H1 (cell line): ENCODE results near the gene SLC7A10. TPM values are rescaled to one million over a fixed set of nuclear protein-coding genes. Genes with fewer than 3 reads are reported as not detected.

Source experiments
- CTCF ChIA-PET: fragments of 300-600 bp; sonication (Branson Sonifier 250); formaldehyde crosslinking; loops from one replicate; lab custom pipeline; 2021; ENCODE audit not compliant: partially characterized antibody; lab: Charles Lee
- POLR2A ChIA-PET: fragments of 300-600 bp; sonication (Branson Sonifier 250); formaldehyde crosslinking; loops from one replicate; lab custom pipeline; 2021; ENCODE audit warnings: inconsistent platforms; ENCODE audit not compliant: partially characterized antibody; lab: Charles Lee
- DNase-seq, 2 experiments: peaks; one replicate each; pipeline versions ENCODE4 v3.0.0 to v3.0.0-alpha.2; 2010 to 2022; ENCODE audit warnings: low spot score in 2 of 2, low read depth in 1 of 2, mixed read lengths in 1 of 2
- FAIRE-seq: peaks from 2 replicates; lab custom pipeline; 2011; peaks lifted over from hg19 to GRCh38; lab: Jason Lieb, UNC
- H2AFZ ChIP-seq: 2 replicates; pipeline ENCODE4 v1.8.1; 2012; ENCODE audit warnings: low read length, inconsistent platforms
- H2AK5ac ChIP-seq: 2 replicates; pipeline ENCODE4 v1.6.1; 2013; ENCODE audit warnings: low read depth, low read length
- H2BK120ac ChIP-seq: replicated peaks from 2 replicates; pipeline ENCODE3; 2013; ENCODE audit warnings: low read depth, low read length, inconsistent platforms
- H2BK12ac ChIP-seq: 2 replicates; pipeline ENCODE4 v1.6.1; 2013; ENCODE audit warnings: low read depth, low read length
- H2BK15ac ChIP-seq: 2 replicates; pipeline ENCODE4 v1.6.1; 2013; ENCODE audit warnings: low read length
- H2BK20ac ChIP-seq: 2 replicates; pipeline ENCODE4 v1.6.1; 2013; ENCODE audit warnings: low read length
- H2BK5ac ChIP-seq: 2 replicates; pipeline ENCODE4 v1.6.1; 2013; ENCODE audit warnings: low read depth, low read length
- H3K14ac ChIP-seq: 2 replicates; pipeline ENCODE4 v1.6.1; 2013; ENCODE audit warnings: inconsistent platforms; ENCODE audit not compliant: insufficient read length
- H3K18ac ChIP-seq: 2 replicates; pipeline ENCODE4 v1.6.1; 2013; ENCODE audit warnings: low read length; ENCODE audit errors: extremely low read depth
- H3K23ac ChIP-seq: 2 replicates; pipeline ENCODE4 v1.6.1; 2013; ENCODE audit warnings: inconsistent platforms; ENCODE audit not compliant: insufficient read length
- H3K23me2 ChIP-seq: 2 replicates; pipeline ENCODE4 v1.6.1; 2013; ENCODE audit warnings: low read depth, low read length
- H3K27ac ChIP-seq: 2 replicates; pipeline ENCODE4 v1.6.1; 2011; ENCODE audit warnings: low read depth, low read length, inconsistent platforms
- H3K27me3 ChIP-seq, 4 experiments: replicated peaks in 1 of 4; 1 replicate in 1 of 4; 2 replicates in 3 of 4; pipeline versions ENCODE4 v1.6.1 to v1.8.1; 2011 to 2013; ENCODE audit warnings: low read length in 3 of 4, mild to moderate bottlenecking in 3 of 4, inconsistent platforms in 2 of 4, mixed read lengths in 2 of 4, moderate library complexity in 1 of 4; ENCODE audit not compliant: control insufficient read depth in 3 of 4, insufficient read depth in 3 of 4; ENCODE audit errors: extremely low read depth in 1 of 4
- H3K36me3 ChIP-seq, 4 experiments: 2 replicates each; pipeline versions ENCODE4 v1.6.1 to v1.8.1; 2011 to 2013; ENCODE audit warnings: mild to moderate bottlenecking in 4 of 4, low read length in 3 of 4, moderate library complexity in 2 of 4, control low read depth in 1 of 4, inconsistent platforms in 1 of 4; ENCODE audit not compliant: insufficient read depth in 4 of 4, control insufficient read depth in 2 of 4
- H3K4ac ChIP-seq: replicated peaks from 2 replicates; pipeline ENCODE3; 2013; ENCODE audit warnings: low read length, low read depth, mixed read lengths, inconsistent platforms; ENCODE audit not compliant: insufficient read length
- H3K4me1 ChIP-seq, 4 experiments: replicated peaks in 1 of 4; 1 replicate in 1 of 4; 2 replicates in 3 of 4; pipeline versions ENCODE4 v1.6.1 to v1.8.1; 2011 to 2013; ENCODE audit warnings: low read length in 3 of 4, inconsistent platforms in 2 of 4, mixed read lengths in 1 of 4; ENCODE audit not compliant: insufficient read depth in 4 of 4, control insufficient read depth in 3 of 4
- H3K4me2 ChIP-seq, 2 experiments: 2 replicates each; pipeline versions ENCODE4 v1.6.1 to v1.8.1; 2011 to 2013; ENCODE audit warnings: low read depth in 2 of 2, low read length in 2 of 2, control low read depth in 1 of 2, inconsistent platforms in 1 of 2, mild to moderate bottlenecking in 1 of 2; ENCODE audit not compliant: insufficient read depth in 1 of 2
- H3K4me3 ChIP-seq, 4 experiments: fragments of 200-600, 300-600 bp in 1 of 4; sonication (generic), shearing (Covaris generic), sonication (Bioruptor Twin) in 1 of 4; 2 replicates each; pipeline versions ENCODE4 v1.5.1 to v1.8.1; 2011 to 2016; ENCODE audit warnings: low read length in 4 of 4, low read depth in 3 of 4, control low read depth in 2 of 4, inconsistent platforms in 2 of 4, mild to moderate bottlenecking in 2 of 4, mixed read lengths in 1 of 4, moderate library complexity in 1 of 4; ENCODE audit not compliant: insufficient read depth in 2 of 4; ENCODE audit errors: extremely low read depth in 1 of 4
- H3K56ac ChIP-seq: replicated peaks from 2 replicates; pipeline ENCODE3; 2013; ENCODE audit warnings: low read depth, mild to moderate bottlenecking, mixed read lengths, low read length, inconsistent platforms; ENCODE audit not compliant: insufficient read length
- H3K79me1 ChIP-seq: 2 replicates; pipeline ENCODE4 v1.6.1; 2013; ENCODE audit warnings: low read depth, low read length, control low read depth
- H3K79me2 ChIP-seq, 2 experiments: 2 replicates each; pipeline versions ENCODE4 v1.6.1 to v1.8.1; 2012 to 2013; ENCODE audit warnings: low read length in 2 of 2, mild to moderate bottlenecking in 2 of 2, inconsistent platforms in 1 of 2; ENCODE audit not compliant: insufficient read depth in 2 of 2, control insufficient read depth in 1 of 2
- H3K9ac ChIP-seq, 4 experiments: replicated peaks in 1 of 4; 1 replicate in 1 of 4; 2 replicates in 3 of 4; pipeline versions ENCODE4 v1.6.1 to v1.8.1; 2011 to 2013; ENCODE audit warnings: low read depth in 3 of 4, low read length in 3 of 4, control low read depth in 2 of 4, mild to moderate bottlenecking in 2 of 4, moderate library complexity in 2 of 4, inconsistent platforms in 1 of 4; ENCODE audit errors: extremely low read depth in 1 of 4
- H3K9me3 ChIP-seq, 2 experiments: 2 replicates each; pipeline versions ENCODE4 v1.6.1 to v1.8.1; 2012 to 2013; ENCODE audit warnings: mild to moderate bottlenecking in 2 of 2, moderate library complexity in 2 of 2, control low read depth in 1 of 2, inconsistent platforms in 1 of 2, low read depth in 1 of 2, low read length in 1 of 2, mixed read lengths in 1 of 2; ENCODE audit not compliant: insufficient read depth in 2 of 2
- H4K20me1 ChIP-seq, 2 experiments: replicated peaks in 1 of 2; 2 replicates each; pipeline versions ENCODE3 to v1.8.1; 2011 to 2013; ENCODE audit warnings: inconsistent platforms in 2 of 2, low read length in 2 of 2, mild to moderate bottlenecking in 1 of 2; ENCODE audit not compliant: insufficient read depth in 2 of 2, control insufficient read depth in 1 of 2
- H4K5ac ChIP-seq: 2 replicates; pipeline ENCODE4 v1.6.1; 2013; ENCODE audit warnings: low read length, low read depth, mixed read lengths, inconsistent platforms; ENCODE audit not compliant: insufficient read length
- H4K8ac ChIP-seq: 2 replicates; pipeline ENCODE4 v1.8.0; 2013; ENCODE audit warnings: mild to moderate bottlenecking, moderate library complexity, low read length, inconsistent platforms; ENCODE audit not compliant: insufficient read depth; ENCODE audit errors: extremely low read depth
- H4K91ac ChIP-seq: replicated peaks from 2 replicates; pipeline ENCODE3; 2013; ENCODE audit warnings: low read length, mixed read lengths, inconsistent platforms; ENCODE audit not compliant: insufficient read length
- CHD1 ChIP-seq: IDR thresholded peaks from 2 replicates; pipeline ENCODE4 v1.6.1; 2012; ENCODE audit warnings: low read depth, low read length, improper control_type of control experiment
- CREB1 ChIP-seq: IDR thresholded peaks from 2 replicates; pipeline ENCODE4 v1.6.1; 2012; ENCODE audit warnings: inconsistent platforms
- CTBP2 ChIP-seq: IDR thresholded peaks from 2 replicates; pipeline ENCODE4 v1.7.0; 2011; ENCODE audit warnings: borderline replicate concordance, mild to moderate bottlenecking, moderate library complexity, mixed read lengths, low read length; ENCODE audit not compliant: insufficient read depth, insufficient read length
- GABPA ChIP-seq: IDR thresholded peaks from 2 replicates; pipeline ENCODE4 v1.6.1; 2011; ENCODE audit warnings: mild to moderate bottlenecking, low read length, moderate library complexity, borderline replicate concordance; ENCODE audit not compliant: insufficient read depth
- NANOG ChIP-seq: IDR thresholded peaks from 2 replicates; pipeline ENCODE4 v1.6.1; 2011; ENCODE audit warnings: low read length, low read depth, mild to moderate bottlenecking, inconsistent platforms; ENCODE audit not compliant: insufficient read depth, poor library complexity, severe bottlenecking
- PHF8 ChIP-seq: fragments of 200-600 bp; sonication (generic); conservative IDR thresholded peaks from 2 replicates; pipeline ENCODE4 v1.7.1; 2012; ENCODE audit warnings: low read depth, mild to moderate bottlenecking, inconsistent platforms, low read length, moderate library complexity
- POLR2AphosphoS5 ChIP-seq: IDR thresholded peaks from 2 replicates; pipeline ENCODE4 v1.6.1; 2011; ENCODE audit warnings: low read depth, low read length
- POU5F1 ChIP-seq: IDR thresholded peaks from 2 replicates; pipeline ENCODE4 v1.6.1; 2011; ENCODE audit warnings: low read depth, mild to moderate bottlenecking, low read length, moderate library complexity
- RAD21 ChIP-seq, 2 experiments: IDR thresholded peaks in 1 of 2; conservative IDR thresholded peaks in 1 of 2; 2 replicates each; pipeline ENCODE4 v1.6.1; 2011; ENCODE audit warnings: low read depth in 2 of 2, low read length in 2 of 2, improper control_type of control experiment in 1 of 2, inconsistent platforms in 1 of 2, mild to moderate bottlenecking in 1 of 2, moderate library complexity in 1 of 2
- SIRT6 ChIP-seq: IDR thresholded peaks from one replicate; pipeline ENCODE4 v1.7.1; 2012; ENCODE audit warnings: low read length, inconsistent platforms
- SP1 ChIP-seq: IDR thresholded peaks from 2 replicates; pipeline ENCODE4 v1.6.1; 2011; ENCODE audit warnings: low read depth, low read length
- YY1 ChIP-seq: IDR thresholded peaks from 2 replicates; pipeline ENCODE4 v1.6.1; 2011; ENCODE audit warnings: low read depth, mild to moderate bottlenecking, low read length
- WGBS, 2 experiments: shearing (Covaris generic) in 1 of 2; methylation state at CpG; one replicate each; pipeline versions ENCODE4 v1.1.6 to v1.1.7; 2013 to 2015; ENCODE audit warnings: low lambda C conversion rate in 2 of 2, mixed read lengths in 2 of 2, inconsistent platforms in 1 of 2, low coverage in 1 of 2, missing lambda C conversion rate in 1 of 2; ENCODE audit not compliant: insufficient replicate concordance in 2 of 2, insufficient coverage in 1 of 2, insufficient read length in 1 of 2; ENCODE audit errors: extremely low coverage in 1 of 2, missing lambda C conversion rate in 1 of 2; 5-methylcytosine and 5-hydroxymethylcytosine counted together
- polyA plus RNA-seq, 7 experiments: library from polyadenylated mRNA; depleted of rRNA in 3 of 7; stranded (reverse) in 5 of 7; unstranded in 2 of 7; fragments of >200 nt in 5 of 7; fragments of 200-250 nt in 2 of 7; gene quantifications; 1 replicate in 5 of 7; 2 replicates in 1 of 7; 4 replicates in 1 of 7; pipeline versions ENCODE4 v1.2.1 to v1.2.3, GENCODE V29; 2011 to 2013; ENCODE audit warnings: missing spikeins in 2 of 7, mixed read lengths in 2 of 7
- total RNA-seq: library from RNA; stranded (reverse); fragmentation: NEBNext Ultra II Directional; extraction: Animal tissue kit (Norgen Biotek cat#: 25700); gene quantifications from 2 replicates; pipeline ENCODE4 v1.2.1, GENCODE V29; 2021
- TF ChIP-seq, protein P1 (sequence below): IDR thresholded peaks from 2 replicates; pipeline ENCODE4 v1.6.1; 2012; ENCODE audit warnings: inconsistent platforms

The SLC7A10 gene
- total and polyA plus RNA-seq, 2 of the 8 experiments (the other 6 are each of a cell fraction or from before 2014, with no cell fraction given), result 3.7 to 7.1 TPM

DNA sequence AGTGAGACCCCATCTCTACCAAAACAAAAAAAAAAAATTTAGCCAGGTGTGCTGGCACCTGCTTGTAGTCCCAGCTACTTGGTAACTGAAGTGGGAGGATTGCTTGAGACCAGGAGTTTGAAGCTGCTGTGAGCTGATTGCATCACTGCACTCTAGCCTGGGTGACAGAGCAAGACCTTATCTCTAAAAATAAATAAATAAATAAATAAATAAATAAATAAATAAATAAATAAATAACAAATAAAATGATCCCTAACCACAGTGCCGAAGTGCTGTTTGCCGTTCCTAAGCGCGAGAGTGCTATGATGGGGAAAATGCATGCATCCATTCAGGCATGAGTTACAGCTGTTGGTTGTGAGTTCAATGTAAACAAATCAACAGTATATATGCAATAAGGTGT, 66.5 kb downstream of the SLC7A10 start:
- H4K5ac ChIP-seq, result no peak overlapping the region

More for the DNA sequence above, 66.5 kb downstream of the SLC7A10 start:
- Histone ChIP-seq H2BK5ac (no peak overlapping the region), H3K9me3 (peaks cover 0 to 5% of the 10 kb centered on the region in 2 experiments; a peak in 1 of 4 replicates), H3K4me1 (no peaks in the 10 kb centered on the region), H3K9ac (no peak overlapping the region), H3K4ac (no peak overlapping the region), H2AK5ac (no peak overlapping the region), H3K79me1 (no peaks in the 10 kb centered on the region), H4K20me1 (no peaks in the 10 kb centered on the region), H2BK20ac (no peak overlapping the region), H3K36me3 (no peaks in the 10 kb centered on the region), H2BK15ac (no peak overlapping the region), H3K27me3 (no peaks in the 10 kb centered on the region), H3K56ac (no peak overlapping the region), H3K4me2 (no peak overlapping the region), H4K8ac (no peak overlapping the region; the same call in 1 of the 2 replicates), H3K4me3 (no peak overlapping the region), H3K23ac (no peak overlapping the region), H3K23me2 (0 out of 2 replicates have a peak, but pooled peaks cover 2% of the 10 kb centered on the region), H3K14ac (no peak overlapping the region), H4K91ac (no peak overlapping the region), H2AFZ (no peak overlapping the region), H2BK120ac (no peak overlapping the region), H3K79me2 (no peaks in the 10 kb centered on the region), H3K18ac (no peak overlapping the region), H2BK12ac (no peak overlapping the region), H3K27ac (no peak overlapping the region)
- 93% methylated on average over 4 of the region's 4 CpGs; no CpG with 5 or more reads in 1 of the 2 experiments for WGBS, 2 experiments
- no peak for TF ChIP-seq CREB1
- TF ChIP-seq YY1, result no peak
- no peak for TF ChIP-seq CTBP2
- TF ChIP-seq POU5F1, result no peak
- no peak for TF ChIP-seq CHD1
- TF ChIP-seq, protein P1, sequence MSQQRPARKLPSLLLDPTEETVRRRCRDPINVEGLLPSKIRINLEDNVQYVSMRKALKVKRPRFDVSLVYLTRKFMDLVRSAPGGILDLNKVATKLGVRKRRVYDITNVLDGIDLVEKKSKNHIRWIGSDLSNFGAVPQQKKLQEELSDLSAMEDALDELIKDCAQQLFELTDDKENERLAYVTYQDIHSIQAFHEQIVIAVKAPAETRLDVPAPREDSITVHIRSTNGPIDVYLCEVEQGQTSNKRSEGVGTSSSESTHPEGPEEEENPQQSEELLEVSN, result no peak
- no peak for TF ChIP-seq NANOG
- TF ChIP-seq SIRT6, result no peak
- no peak for TF ChIP-seq RAD21 (IDR thresholded peaks at IDR 0.05 in 1 of 2, conservative IDR thresholded peaks at IDR 0.05 in 1 of 2; ENCODE audit: low read depth in 2 of 2, low read length in 2 of 2)
- no peak for TF ChIP-seq GABPA
- TF ChIP-seq PHF8, result no peak
- TF ChIP-seq SP1, result no peak
- no peak for TF ChIP-seq POLR2AphosphoS5
- no peak for DNase-seq
- ChIA-PET POLR2A (interaction anchor here (3.5 kb wide), 1 partner anchor 18 kb away, joined by 15 read pairs; no protein-coding TSS in a partner anchor), CTCF (interaction anchor here (0.6 to 1.8 kb wide), 4 partner anchors 15 to 25 kb away, joined by 3 to 7 read pairs (median 4); no protein-coding TSS in a partner anchor)
- no peak for FAIRE-seq
